ENCODE measurements around the gene BTNL2. TPM values are rescaled to one million over a fixed set of nuclear protein-coding genes. Genes with fewer than 3 reads are reported as not detected.

The BTNL2 gene
- total and polyA plus RNA-seq, 2 of the 13 experiments (the other 11 are each of a cell fraction or from before 2014, with no cell fraction given): not detected

- TF ChIP-seq AHDC1 (CRISPR knock-in tag; IDR thresholded peaks at IDR 0.05; ENCODE audit: borderline replicate concordance) (no peak), UBTF (CRISPR knock-in tag; IDR thresholded peaks at IDR 0.05) (no peak), SSRP1 (CRISPR knock-in tag; IDR thresholded peaks at IDR 0.05) (no peak), ZFP41 (CRISPR knock-in tag; IDR thresholded peaks at IDR 0.05; ENCODE audit: borderline replicate concordance) (no peak), ARNTL (CRISPR knock-in tag; IDR thresholded peaks at IDR 0.05) (no peak), ZKSCAN1 (IDR thresholded peaks at IDR 0.05; ENCODE audit: low read length) (no peak), ZNF3 (CRISPR knock-in tag; IDR thresholded peaks at IDR 0.05) (no peak), ZNF441 (CRISPR knock-in tag; IDR thresholded peaks at IDR 0.05; ENCODE audit: borderline replicate concordance) (no peak), TFDP2 (CRISPR knock-in tag; IDR thresholded peaks at IDR 0.05) (peak; percentile 52; the same call in 1 of the 2 replicates), ZNF263 (CRISPR knock-in tag; IDR thresholded peaks at IDR 0.05) (no peak), MAFF (IDR thresholded peaks at IDR 0.05; ENCODE audit: low read depth, low read length) (no peak), ZNF567 (CRISPR knock-in tag; IDR thresholded peaks at IDR 0.05; ENCODE audit: borderline replicate concordance) (no peak), ZFP36 (IDR thresholded peaks at IDR 0.05; ENCODE audit: borderline replicate concordance, low read depth, low read length, partially characterized antibody) (peak; percentile 3), SALL1 (CRISPR knock-in tag; IDR thresholded peaks at IDR 0.05) (0 out of 2 replicates have a peak, but pooled peaks have one; percentile 11), ZBTB20 (CRISPR knock-in tag; IDR thresholded peaks at IDR 0.05; ENCODE audit: borderline replicate concordance, low read depth) (no peak)
- TF ChIP-seq, protein P1, sequence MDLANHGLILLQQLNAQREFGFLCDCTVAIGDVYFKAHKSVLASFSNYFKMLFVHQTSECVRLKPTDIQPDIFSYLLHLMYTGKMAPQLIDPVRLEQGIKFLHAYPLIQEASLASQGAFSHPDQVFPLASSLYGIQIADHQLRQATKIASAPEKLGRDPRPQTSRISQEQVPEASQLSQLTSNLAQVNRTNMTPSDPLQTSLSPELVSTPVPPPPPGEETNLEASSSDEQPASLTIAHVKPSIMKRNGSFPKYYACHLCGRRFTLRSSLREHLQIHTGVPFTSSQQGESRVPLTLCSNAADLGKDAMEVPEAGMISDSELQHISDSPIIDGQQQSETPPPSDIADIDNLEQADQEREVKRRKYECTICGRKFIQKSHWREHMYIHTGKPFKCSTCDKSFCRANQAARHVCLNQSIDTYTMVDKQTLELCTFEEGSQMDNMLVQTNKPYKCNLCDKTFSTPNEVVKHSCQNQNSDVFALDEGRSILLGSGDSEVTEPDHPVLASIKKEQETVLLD (CRISPR knock-in tag; IDR thresholded peaks at IDR 0.05; ENCODE audit: low read depth): no peak
- TF ChIP-seq, protein P2, sequence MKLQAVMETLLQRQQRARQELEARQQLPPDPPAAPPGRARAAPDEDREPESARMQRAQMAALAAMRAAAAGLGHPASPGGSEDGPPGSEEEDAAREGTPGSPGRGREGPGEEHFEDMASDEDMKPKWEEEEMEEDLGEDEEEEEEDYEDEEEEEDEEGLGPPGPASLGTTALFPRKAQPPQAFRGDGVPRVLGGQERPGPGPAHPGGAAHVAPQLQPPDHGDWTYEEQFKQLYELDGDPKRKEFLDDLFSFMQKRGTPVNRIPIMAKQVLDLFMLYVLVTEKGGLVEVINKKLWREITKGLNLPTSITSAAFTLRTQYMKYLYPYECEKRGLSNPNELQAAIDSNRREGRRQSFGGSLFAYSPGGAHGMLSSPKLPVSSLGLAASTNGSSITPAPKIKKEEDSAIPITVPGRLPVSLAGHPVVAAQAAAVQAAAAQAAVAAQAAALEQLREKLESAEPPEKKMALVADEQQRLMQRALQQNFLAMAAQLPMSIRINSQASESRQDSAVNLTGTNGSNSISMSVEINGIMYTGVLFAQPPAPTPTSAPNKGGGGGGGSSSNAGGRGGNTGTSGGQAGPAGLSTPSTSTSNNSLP (IDR thresholded peaks at IDR 0.05; ENCODE audit: low read depth, low read length): no peak
- TF ChIP-seq, protein P3, sequence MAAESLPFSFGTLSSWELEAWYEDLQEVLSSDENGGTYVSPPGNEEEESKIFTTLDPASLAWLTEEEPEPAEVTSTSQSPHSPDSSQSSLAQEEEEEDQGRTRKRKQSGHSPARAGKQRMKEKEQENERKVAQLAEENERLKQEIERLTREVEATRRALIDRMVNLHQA (CRISPR knock-in tag; IDR thresholded peaks at IDR 0.05): no peak
These were observed 8.6 kb upstream of the BTNL2 start (continued) for GRCh38 chr6:32415521-32416019.
